HEK293 (cell line): ENCODE measurements around the gene SESN2.

Experiments
- CTCF ChIA-PET: fragments of 350-600 bp; formaldehyde crosslinking; extraction: SDS; loops from one replicate; lab custom pipeline; 2021; ENCODE audit warnings: antibody characterized with exemption; lab: Yijun Ruan, JAX
- POLR2A ChIA-PET: fragments of 300-600 bp; formaldehyde crosslinking; extraction: SDS; loops from one replicate; lab custom pipeline; 2020; ENCODE audit warnings: antibody characterized with exemption, inconsistent platforms; lab: Yijun Ruan, JAX
- H3K27ac ChIP-seq: fragments of 200-500 bp; sonication (Bioruptor generic); 2 replicates; pipeline ENCODE4 v1.5.1; 2014; ENCODE audit warnings: low read depth, low read length, control low read depth, inconsistent platforms; ENCODE audit errors: extremely low read depth
- H3K36me3 ChIP-seq, 2 experiments: fragments of 200-500 bp in 1 of 2; sonication (Bioruptor generic) in 1 of 2; 1 replicate in 1 of 2; 2 replicates in 1 of 2; pipeline ENCODE4 v1.5.1; 2014 to 2017; ENCODE audit warnings: inconsistent platforms in 2 of 2, low read length in 2 of 2; ENCODE audit not compliant: control insufficient read depth in 2 of 2, insufficient read depth in 1 of 2
- H3K4me1 ChIP-seq: fragments of 200-500 bp; sonication (Bioruptor generic); 2 replicates; pipeline ENCODE4 v1.5.1; 2014; ENCODE audit warnings: mild to moderate bottlenecking, low read length, inconsistent platforms; ENCODE audit not compliant: control insufficient read depth, insufficient read depth
- H3K4me3 ChIP-seq: 2 replicates; pipeline ENCODE4 v1.5.1; 2011; ENCODE audit warnings: low read depth, mild to moderate bottlenecking, control low read depth, low read length, moderate library complexity
- H3K9me3 ChIP-seq: fragments of 200-500 bp; sonication (Bioruptor generic); 2 replicates; pipeline ENCODE4 v1.5.1; 2014; ENCODE audit warnings: low read depth, low read length, inconsistent platforms; ENCODE audit not compliant: control insufficient read depth, insufficient read depth
- GFI1B ChIP-seq: fragments of 450-650 bp; formaldehyde crosslinking; IDR thresholded peaks from 2 replicates; pipeline ENCODE4 v1.5.1; 2016; ENCODE audit warnings: missing biosample characterization, missing genetic modification characterization
- HOXA7 ChIP-seq: sonication (generic); formaldehyde crosslinking; IDR thresholded peaks from 2 replicates; pipeline ENCODE4 v1.8.1; 2022; ENCODE audit warnings: missing genetic modification reagents, borderline replicate concordance
- PRDM1 ChIP-seq: fragments of 450-650 bp; formaldehyde crosslinking; IDR thresholded peaks from 2 replicates; pipeline ENCODE4; 2016; ENCODE audit warnings: missing biosample characterization, missing genetic modification characterization
- SCRT2 ChIP-seq: fragments of 450-650 bp; formaldehyde crosslinking; IDR thresholded peaks from 2 replicates; pipeline ENCODE4 v1.5.1; 2016; ENCODE audit warnings: missing biosample characterization, missing genetic modification characterization
- SETDB1 ChIP-seq: IDR thresholded peaks from one replicate; pipeline ENCODE4 v1.6.1; 2017; ENCODE audit warnings: mild to moderate bottlenecking, low read length, moderate library complexity, mixed read lengths; ENCODE audit not compliant: insufficient read length
- YY1 ChIP-seq: fragments of 450-650 bp; formaldehyde crosslinking; IDR thresholded peaks from 2 replicates; pipeline ENCODE4 v1.5.1; 2018; ENCODE audit warnings: missing biosample characterization, missing genetic modification characterization
- ZNF121 ChIP-seq: fragments of 450-650 bp; formaldehyde crosslinking; IDR thresholded peaks from 2 replicates; pipeline ENCODE4 v1.5.1; 2016; ENCODE audit warnings: missing biosample characterization, missing genetic modification characterization
- ZNF148 ChIP-seq: fragments of 450-650 bp; formaldehyde crosslinking; IDR thresholded peaks from 2 replicates; pipeline ENCODE4 v1.5.0; 2017; ENCODE audit warnings: missing biosample characterization, missing genetic modification characterization, borderline replicate concordance
- ZNF488 ChIP-seq: fragments of 450-650 bp; formaldehyde crosslinking; IDR thresholded peaks from 2 replicates; pipeline ENCODE4 v1.5.1; 2016; ENCODE audit warnings: missing biosample characterization, missing genetic modification characterization
- ZNF561 ChIP-seq: fragments of 450-650 bp; IDR thresholded peaks from 2 replicates; pipeline ENCODE4 v1.5.1; 2018; ENCODE audit warnings: missing biosample characterization, missing genetic modification characterization, borderline replicate concordance
- ZNF571 ChIP-seq: fragments of 450-650 bp; formaldehyde crosslinking; IDR thresholded peaks from 2 replicates; pipeline ENCODE4 v1.5.0; 2017; ENCODE audit warnings: missing biosample characterization, missing genetic modification characterization
- ZNF585B ChIP-seq: fragments of 450-650 bp; formaldehyde crosslinking; IDR thresholded peaks from 2 replicates; pipeline ENCODE4 v1.5.1; 2016; ENCODE audit warnings: missing biosample characterization, missing genetic modification characterization
- ZNF623 ChIP-seq: fragments of 450-650 bp; formaldehyde crosslinking; IDR thresholded peaks from 2 replicates; pipeline ENCODE4 v1.5.1; 2016; ENCODE audit warnings: missing biosample characterization, missing genetic modification characterization
- ZNF704 ChIP-seq: fragments of 450-650 bp; formaldehyde crosslinking; IDR thresholded peaks from 2 replicates; pipeline ENCODE4 v1.5.1; 2016; ENCODE audit warnings: missing biosample characterization, missing genetic modification characterization
- ZNF768 ChIP-seq: fragments of 450-650 bp; formaldehyde crosslinking; IDR thresholded peaks from 2 replicates; pipeline ENCODE4 v1.5.1; 2018; ENCODE audit warnings: missing biosample characterization, mild to moderate bottlenecking, missing genetic modification characterization

The SESN2 gene

GRCh38 chr1:28313702-28314546 lies 54.6 kb downstream of the SESN2 start:
- ChIA-PET POLR2A (interaction anchor here (0.5 to 1.8 kb wide), 4 partner anchors 10 to 267 kb away, joined by 3 to 6 read pairs (median 5); partner anchors contain the start of genes MED18 and SESN2), CTCF (interaction anchor here (1.0 to 1.1 kb wide), 2 partner anchors 44 to 67 kb away, joined by 3 read pairs; no protein-coding TSS in a partner anchor)
- Histone ChIP-seq H3K36me3 (no peaks in the 10 kb centered on the region), H3K4me3 (no peak overlapping the region), H3K9me3 (no peaks in the 10 kb centered on the region), H3K27ac (no peak overlapping the region), H3K4me1 (no peaks in the 10 kb centered on the region)
- no peak for TF ChIP-seq YY1 (tag by site-specific recombination)
- TF ChIP-seq ZNF488 (tag by site-specific recombination), result no peak
- TF ChIP-seq GFI1B (tag by site-specific recombination), result no peak
- TF ChIP-seq SCRT2 (tag by site-specific recombination), result no peak
- no peak for TF ChIP-seq ZNF561 (tag by site-specific recombination)
- no peak for TF ChIP-seq HOXA7
- TF ChIP-seq ZNF571 (tag by site-specific recombination), result no peak
- TF ChIP-seq PRDM1 (tag by site-specific recombination), result no peak
- no peak for TF ChIP-seq ZNF585B (tag by site-specific recombination)
- no peak for TF ChIP-seq SETDB1
- no peak for TF ChIP-seq ZNF623 (tag by site-specific recombination)

- no peaks in the 10 kb centered on the region for H3K36me3 ChIP-seq
- no peak overlapping the region for H3K4me3 ChIP-seq
- no peaks in the 10 kb centered on the region for H3K4me1 ChIP-seq
- TF ChIP-seq ZNF148 (tag by site-specific recombination) (no peak), ZNF768 (tag by site-specific recombination) (0 out of 2 replicates have a peak, but pooled peaks have one; percentile 71)
- ChIA-PET POLR2A (interaction anchor here (1.5 to 1.8 kb wide), 2 partner anchors 14 to 55 kb away, joined by 4 to 6 read pairs; partner anchors contain the start of genes MED18 and SESN2), CTCF (interaction anchor here (1.0 to 1.1 kb wide), 2 partner anchors 44 to 67 kb away, joined by 3 read pairs; no protein-coding TSS in a partner anchor)
- H3K27ac ChIP-seq, result no peak overlapping the region
- no peaks in the 10 kb centered on the region for H3K9me3 ChIP-seq
These were observed 55.2 kb downstream of the SESN2 start for GRCh38 chr1:28314547-28314941.

- H3K4me1 ChIP-seq, result no peaks in the 10 kb centered on the region
- no peaks in the 10 kb centered on the region for H3K9me3 ChIP-seq
- ChIA-PET POLR2A (interaction anchor here (1.2 to 1.4 kb wide), 2 partner anchors 9 to 12 kb away, joined by 3 to 4 read pairs; partner anchors contain the start of gene MED18), CTCF (interaction anchor here (0.7 to 1.5 kb wide), 2 partner anchors 43 to 331 kb away, joined by 3 read pairs; partner anchors contain the start of gene RNU11)
- no peak overlapping the region for H3K27ac ChIP-seq
- no peak for TF ChIP-seq ZNF704
- peak; percentile 58 for TF ChIP-seq ZNF121 (tag by site-specific recombination)
- H3K4me3 ChIP-seq, result no peak overlapping the region
- no peaks in the 10 kb centered on the region for H3K36me3 ChIP-seq
These were observed 57.7 kb downstream of the SESN2 start for GRCh38 chr1:28317014-28317413.
